Small intestine (tissue), 7 donors: ENCODE results near the gene KHDC1L. TPM values are rescaled to one million over a fixed set of nuclear protein-coding genes. Genes with fewer than 3 reads are reported as not detected.
A peak's percentile ranks its signal among the peaks of the same experiment; 100 is the strongest.
"Not testable (repeated sequence)": the region's sequence is repeated elsewhere in the genome, so short reads cannot be mapped to it uniquely, and the experiment has no call there.

ENCODE experiments used
- DNase-seq, 2 donors: peaks; one replicate each; pipeline versions ENCODE4 v3.0.0 to v3.0.0-alpha.2; 2013
- FAIRE-seq: peaks from 2 replicates; lab custom pipeline; 2012; peaks lifted over from hg19 to GRCh38; lab: Jason Lieb, UNC
- H3K27ac ChIP-seq, 3 donors: one replicate each; pipeline ENCODE4 v1.5.1; 2013; ENCODE audit warnings: low read length in 2 of 3, mild to moderate bottlenecking in 2 of 3, control low read depth in 1 of 3, inconsistent platforms in 1 of 3, low read depth in 1 of 3, moderate library complexity in 1 of 3
- H3K27me3 ChIP-seq, 3 donors: one replicate each; pipeline ENCODE4 v1.6.1; 2013; ENCODE audit warnings: low read length in 3 of 3, inconsistent platforms in 1 of 3; ENCODE audit not compliant: control insufficient read depth in 3 of 3, insufficient read depth in 3 of 3
- H3K36me3 ChIP-seq, 3 donors: one replicate each; pipeline ENCODE4 v1.6.1; 2013; ENCODE audit warnings: low read length in 3 of 3, inconsistent platforms in 1 of 3, low read depth in 1 of 3, mild to moderate bottlenecking in 1 of 3, moderate library complexity in 1 of 3; ENCODE audit not compliant: control insufficient read depth in 3 of 3, insufficient read depth in 2 of 3
- H3K4me1 ChIP-seq, 3 donors: one replicate each; pipeline ENCODE4 v1.6.1; 2013; ENCODE audit warnings: low read length in 2 of 3, inconsistent platforms in 1 of 3, low read depth in 1 of 3, mild to moderate bottlenecking in 1 of 3, moderate library complexity in 1 of 3; ENCODE audit not compliant: control insufficient read depth in 3 of 3, insufficient read depth in 2 of 3
- H3K4me3 ChIP-seq, 3 donors: one replicate each; pipeline ENCODE4 v1.5.1; 2013; ENCODE audit warnings: low read length in 3 of 3, control low read depth in 1 of 3, inconsistent platforms in 1 of 3, low read depth in 1 of 3, mild to moderate bottlenecking in 1 of 3, moderate library complexity in 1 of 3
- H3K9me3 ChIP-seq, 2 donors: one replicate each; pipeline ENCODE4 v1.6.1; 2013; ENCODE audit warnings: low read depth in 1 of 2, low read length in 1 of 2; ENCODE audit not compliant: control insufficient read depth in 2 of 2, insufficient read depth in 1 of 2
- WGBS, 3 donors: extraction: QIAGEN DNeasy Blood & Tissue Kit; methylation state at CpG; one replicate each; pipeline ENCODE4 v1.1.7; 2013; 5-methylcytosine and 5-hydroxymethylcytosine counted together
- polyA plus RNA-seq, 4 donors: library from polyadenylated mRNA; stranded (reverse) in 3 of 4; unstranded in 1 of 4; fragments of 200-250 nt in 3 of 4; fragments of 120-200 nt in 1 of 4; gene quantifications; one replicate each; pipeline versions ENCODE4 v1.2.1 to v1.2.3, GENCODE V29; 2013
- donor health status: healthy with polysubstance abuse.
- donor health status: control.
- donor health status: control.
- donor health status: Bipolar disorder and iron deficiency.
- donor health status: healthy.

The KHDC1L gene
- polyA plus RNA-seq, 4 donors: 0.19 TPM; not detected in 3

DNA sequence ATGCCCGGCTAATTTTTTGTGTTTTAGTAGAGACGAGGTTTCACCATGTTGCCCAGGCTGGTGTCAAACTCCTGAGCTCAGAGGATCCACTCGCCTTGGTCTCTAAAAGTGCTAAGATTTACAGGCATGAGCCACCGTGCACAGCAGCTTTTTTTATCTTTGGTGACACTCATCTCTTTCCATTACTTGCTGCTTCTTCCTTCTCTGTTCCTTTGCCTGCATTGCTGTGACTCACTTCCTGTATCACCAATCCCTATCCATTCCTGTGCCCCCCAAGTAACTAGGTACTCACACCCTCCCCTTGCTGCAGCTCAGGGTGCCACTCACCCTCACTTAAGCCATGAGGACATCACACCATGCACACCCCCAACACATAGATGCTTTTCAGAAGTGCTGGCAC is 24.6 kb downstream of the KHDC1L start:
- Histone ChIP-seq H3K36me3 (no peaks in the 10 kb centered on the region), H3K4me3 (no peak overlapping the region), H3K4me1 (no peaks in the 10 kb centered on the region), H3K9me3 (no peaks in the 10 kb centered on the region), H3K27ac (no peak overlapping the region), H3K27me3 (no peaks in the 10 kb centered on the region)
- no peak for DNase-seq
- FAIRE-seq: no peak
- 63 to 75% (median 70%) methylated on average over 4 of the region's 4 CpGs for WGBS, 3 donors

DNA sequence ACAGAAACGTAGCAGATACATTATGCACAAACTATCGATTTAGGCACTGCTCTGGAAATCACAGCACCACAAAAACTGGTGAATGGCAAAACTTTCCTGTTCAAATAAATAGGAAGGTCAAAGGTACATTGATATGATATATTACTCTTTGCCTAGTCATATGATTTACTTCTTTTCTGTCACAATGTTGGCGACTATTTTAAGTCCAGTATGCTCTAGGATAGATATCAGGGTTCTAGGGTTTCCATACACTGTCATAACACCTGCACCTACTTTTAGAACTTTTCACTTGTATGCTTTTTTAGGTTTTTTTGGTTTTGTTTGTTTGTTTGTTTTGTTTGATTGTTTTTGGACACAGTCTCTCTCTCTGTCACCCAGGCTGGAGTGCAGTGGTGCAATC is 25.0 kb downstream of the KHDC1L start:
- Histone ChIP-seq H3K9me3 (no peaks in the 10 kb centered on the region), H3K27ac (no peak overlapping the region), H3K4me3 (no peak overlapping the region), H3K36me3 (no peaks in the 10 kb centered on the region), H3K4me1 (no peaks in the 10 kb centered on the region), H3K27me3 (no peaks in the 10 kb centered on the region)
- DNase-seq (no peak), FAIRE-seq (no peak)
- WGBS, 3 donors: 61 to 82% (median 66%) methylated on average over 3 of the region's 3 CpGs

DNA sequence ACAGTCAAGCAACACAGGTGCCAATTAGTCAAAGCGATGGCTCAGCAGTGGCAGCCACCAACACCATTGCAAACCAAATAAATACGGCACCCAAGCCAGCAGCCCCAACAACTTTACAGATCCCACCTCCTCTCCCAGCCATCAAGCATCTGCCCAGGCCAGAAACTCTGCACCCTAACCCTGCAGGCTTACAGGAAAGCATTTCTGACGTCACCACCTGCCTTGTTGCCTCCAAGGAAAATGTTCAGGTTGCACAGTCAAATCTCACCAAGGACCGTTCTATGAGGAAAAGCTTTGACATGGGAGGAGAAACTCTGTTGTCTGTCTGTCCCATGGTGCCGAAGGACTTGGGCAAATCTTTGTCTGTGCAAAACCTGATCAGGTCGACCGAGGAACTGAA is 30.6 kb downstream of the KHDC1L start:
- Histone ChIP-seq H3K27ac (no peak overlapping the region), H3K27me3 (no peaks in the 10 kb centered on the region), H3K4me1 (no peaks in the 10 kb centered on the region), H3K4me3 (no peak overlapping the region), H3K9me3 (no peaks in the 10 kb centered on the region), H3K36me3 (no peaks in the 10 kb centered on the region)
- DNase-seq (no peak), FAIRE-seq (no peak)
- WGBS, 3 donors: 83 to 93% (median 92%) methylated on average over 7 of the region's 7 CpGs

DNA sequence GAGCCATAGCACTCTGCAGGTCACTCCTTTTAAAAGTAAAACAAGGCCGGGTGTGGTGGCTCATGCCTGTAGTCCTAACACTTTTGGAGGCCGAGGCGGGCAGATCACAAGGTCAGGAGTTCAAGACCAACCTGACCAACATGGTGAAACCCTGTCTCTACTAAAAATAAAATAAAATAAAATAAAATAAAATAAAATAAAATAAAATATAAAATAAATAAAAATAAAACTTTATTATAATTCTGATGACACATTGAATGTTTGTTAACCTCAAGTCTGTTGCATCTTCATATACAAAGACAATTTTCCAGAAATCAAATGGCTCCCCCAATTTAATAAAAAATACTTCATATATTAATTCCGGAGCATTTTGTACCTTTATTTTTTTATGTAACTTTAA is 32.0 kb downstream of the KHDC1L start:
- H3K4me1 ChIP-seq, H3K27me3 ChIP-seq, H3K4me3 ChIP-seq, H3K27ac ChIP-seq, H3K36me3 ChIP-seq, FAIRE-seq, DNase-seq, H3K9me3 ChIP-seq: not testable (repeated sequence)
- 93 to 96% (median 94%) methylated on average over 4 of the region's 4 CpGs for WGBS, 3 donors

DNA sequence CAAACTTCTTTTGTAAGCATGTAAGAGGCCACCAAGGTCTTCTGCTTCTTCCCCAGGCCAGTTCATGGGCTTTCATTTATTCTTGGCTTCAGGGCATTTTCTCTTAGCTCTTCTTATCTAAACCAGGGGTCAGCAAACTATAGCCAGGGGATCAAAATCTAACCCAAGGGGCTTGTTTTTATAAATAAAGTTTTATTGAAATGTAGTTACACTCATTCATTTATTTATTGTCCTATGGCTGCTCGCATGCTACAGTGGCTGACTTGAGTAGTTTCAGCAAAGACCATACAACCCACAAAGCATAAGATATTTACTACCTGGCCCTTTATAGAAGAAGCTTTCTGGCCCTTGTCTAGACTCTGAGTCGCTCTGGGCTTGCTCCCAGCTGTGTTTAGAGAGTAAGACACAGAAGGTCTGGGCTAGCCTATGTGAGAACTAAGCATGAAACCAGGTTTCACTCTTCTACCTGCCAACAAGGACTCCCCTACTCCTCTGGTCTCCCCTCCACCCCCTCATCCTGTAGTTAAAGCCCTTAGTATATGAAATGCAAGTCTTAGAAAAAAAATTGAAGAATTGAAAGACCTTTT is 43.2 kb downstream of the KHDC1L start:
- Histone ChIP-seq H3K27ac (no peak overlapping the region), H3K27me3 (no peaks in the 10 kb centered on the region), H3K4me1 (no peaks in the 10 kb centered on the region), H3K9me3 (no peaks in the 10 kb centered on the region), H3K36me3 (no peaks in the 10 kb centered on the region), H3K4me3 (no peak overlapping the region)
- DNase-seq: no peak
- WGBS, 3 donors: 57 to 85% (median 58%) methylated on average over 2 of the region's 2 CpGs
- no peak for FAIRE-seq

DNA sequence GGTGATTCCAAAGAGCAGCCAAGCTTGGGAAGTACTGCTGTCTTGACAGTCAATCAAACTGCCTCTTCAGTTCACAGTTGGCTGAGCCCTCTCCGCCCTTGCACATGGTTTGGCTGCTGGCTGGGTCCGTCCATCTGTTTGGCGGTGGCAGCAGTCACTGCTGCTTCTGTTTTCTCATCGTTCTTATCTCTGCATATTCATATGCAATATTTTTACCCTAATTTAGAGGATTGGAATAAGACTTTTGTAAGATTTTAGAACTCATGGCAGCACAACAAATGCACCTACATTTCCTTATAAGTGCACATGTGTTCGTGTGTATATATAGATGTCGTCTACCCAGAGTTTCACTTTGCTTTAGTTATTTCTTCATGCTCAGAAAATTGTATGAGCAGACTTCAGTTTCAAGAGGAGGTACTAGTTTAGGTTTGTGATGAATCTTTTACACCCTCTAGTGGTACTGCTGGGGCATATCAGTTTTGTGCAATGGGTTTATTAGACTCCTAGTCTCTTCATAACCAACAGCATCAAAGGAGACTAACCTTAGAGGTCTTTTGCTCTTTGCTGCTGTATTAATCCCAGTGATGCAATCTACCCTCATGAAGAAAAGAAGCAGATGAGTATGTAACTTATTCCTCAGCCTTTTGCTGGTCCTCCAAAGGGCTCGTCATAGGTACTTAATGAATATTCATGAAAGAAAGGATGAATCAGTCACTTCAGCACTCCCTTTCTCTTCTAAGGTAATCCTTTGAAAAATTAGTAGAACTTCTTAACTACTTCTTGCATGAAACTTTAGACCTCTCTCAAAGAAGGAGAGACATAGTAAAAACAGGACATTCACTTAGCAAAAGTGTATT is 44.3 kb downstream of the KHDC1L start:
- FAIRE-seq: no peak

DNA sequence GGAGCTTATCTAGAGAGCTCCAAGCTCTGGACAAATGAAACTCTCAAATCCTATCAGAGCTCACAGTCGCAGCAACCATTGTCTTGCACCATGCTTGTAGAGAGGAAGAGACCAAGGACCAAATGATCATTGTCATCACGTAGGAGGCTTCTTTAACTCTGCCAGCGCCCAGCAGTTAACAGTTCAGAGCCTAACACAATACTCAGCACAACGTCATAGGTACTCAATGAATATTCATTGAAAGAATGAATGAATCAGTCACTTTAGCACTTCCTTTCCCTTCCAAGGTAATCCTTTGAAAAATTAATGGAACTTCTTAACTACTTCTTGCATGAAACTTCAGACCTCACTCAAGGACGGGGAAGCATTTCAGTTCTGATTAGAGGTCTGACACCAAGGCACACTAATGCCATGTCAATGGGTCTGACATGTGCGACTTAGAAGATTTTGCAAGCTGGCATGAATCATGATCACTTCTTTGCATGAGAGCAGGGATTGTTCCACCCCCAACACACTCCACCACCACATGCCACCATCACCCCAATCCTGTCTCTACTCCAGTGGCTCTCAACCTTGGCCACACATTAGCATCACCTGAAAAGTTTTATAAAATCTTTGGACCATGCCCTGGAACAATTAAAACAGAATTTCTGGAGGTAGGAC is 45.1 kb downstream of the KHDC1L start:
- Histone ChIP-seq H3K4me1 (no peaks in the 10 kb centered on the region), H3K4me3 (no peak overlapping the region), H3K27ac (no peak overlapping the region), H3K36me3 (no peaks in the 10 kb centered on the region), H3K9me3 (no peaks in the 10 kb centered on the region), H3K27me3 (no peaks in the 10 kb centered on the region)
- FAIRE-seq (no peak), DNase-seq (no peak)
- WGBS, 3 donors: 69 to 82% (median 79%) methylated on average over 6 of the region's 6 CpGs

More for the DNA sequence above, 44.3 kb downstream of the KHDC1L start:
- Histone ChIP-seq H3K9me3 (no peaks in the 10 kb centered on the region), H3K27me3 (no peaks in the 10 kb centered on the region), H3K4me1 (no peaks in the 10 kb centered on the region), H3K4me3 (no peak overlapping the region), H3K27ac (no peak overlapping the region), H3K36me3 (no peaks in the 10 kb centered on the region)
- 15 to 25% (median 23%) methylated on average over 7 of the region's 7 CpGs for WGBS, 3 donors
- DNase-seq: peak; percentile 28 to 45

DNA sequence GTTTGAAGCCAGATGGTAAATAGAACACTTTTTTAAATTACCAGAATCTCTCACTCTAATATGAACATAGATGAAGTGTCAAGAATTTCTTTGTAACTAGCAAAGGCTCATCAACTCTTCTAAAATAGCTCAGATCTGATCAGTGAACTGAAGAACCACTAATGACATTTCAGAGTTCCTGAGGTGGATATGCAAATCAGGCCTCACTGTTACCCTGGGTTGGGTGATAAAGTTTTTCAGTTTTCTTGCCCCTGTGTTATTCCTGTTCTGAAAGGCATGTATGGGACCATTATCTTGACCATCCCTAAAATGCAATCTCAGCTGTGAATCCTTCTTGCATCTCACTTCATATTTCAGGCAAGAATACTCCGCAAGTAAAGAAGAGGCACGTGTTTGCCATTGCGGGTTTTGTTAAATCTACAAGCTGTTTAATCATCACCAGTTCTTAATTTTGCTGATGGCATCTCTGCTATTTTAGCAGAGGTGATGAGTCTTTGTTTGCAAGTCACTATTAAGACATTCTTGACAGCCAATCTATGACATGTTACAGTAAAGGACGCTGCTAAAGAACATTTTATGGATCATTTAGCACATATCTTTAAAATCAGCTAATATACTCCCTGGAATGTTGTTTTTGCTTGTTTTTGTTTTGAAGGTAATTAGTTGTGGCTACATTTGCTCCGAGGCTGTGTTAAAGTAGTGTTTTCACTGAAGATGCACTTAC is 47.9 kb downstream of the KHDC1L start:
- no peaks in the 10 kb centered on the region for H3K4me1 ChIP-seq
- FAIRE-seq (no peak), DNase-seq (no peak)
- no peak overlapping the region for H3K27ac ChIP-seq
- no peaks in the 10 kb centered on the region for H3K9me3 ChIP-seq
- H3K4me3 ChIP-seq: no peak overlapping the region
- H3K27me3 ChIP-seq: no peaks in the 10 kb centered on the region
- 75 to 79% (median 79%) methylated on average over 5 of the region's 5 CpGs for WGBS, 3 donors
- H3K36me3 ChIP-seq: no peaks in the 10 kb centered on the region
